ENCODE data around the gene MYH10.

- TF ChIP-seq EZH2 (IDR thresholded peaks at IDR 0.05; ENCODE audit: insufficient read depth, poor library complexity, severe bottlenecking), result no peak
- TF ChIP-seq EZH2phosphoT487 (IDR thresholded peaks at IDR 0.05; ENCODE audit: insufficient read depth, low read depth), result no peak
These were observed 8.3 kb downstream of the MYH10 start for GRCh38 chr17:8622191-8622590.
